ENCODE data around the gene CAMTA1. TPM values are rescaled to one million over a fixed set of nuclear protein-coding genes. Genes with fewer than 3 reads are reported as not detected.
"Not testable (repeated sequence)": the region's sequence is repeated elsewhere in the genome, so short reads cannot be mapped to it uniquely, and the experiment has no call there.

Gene CAMTA1
- total and polyA plus RNA-seq, 2 experiments from 2014 or later = 213 to 341 TPM

DNA sequence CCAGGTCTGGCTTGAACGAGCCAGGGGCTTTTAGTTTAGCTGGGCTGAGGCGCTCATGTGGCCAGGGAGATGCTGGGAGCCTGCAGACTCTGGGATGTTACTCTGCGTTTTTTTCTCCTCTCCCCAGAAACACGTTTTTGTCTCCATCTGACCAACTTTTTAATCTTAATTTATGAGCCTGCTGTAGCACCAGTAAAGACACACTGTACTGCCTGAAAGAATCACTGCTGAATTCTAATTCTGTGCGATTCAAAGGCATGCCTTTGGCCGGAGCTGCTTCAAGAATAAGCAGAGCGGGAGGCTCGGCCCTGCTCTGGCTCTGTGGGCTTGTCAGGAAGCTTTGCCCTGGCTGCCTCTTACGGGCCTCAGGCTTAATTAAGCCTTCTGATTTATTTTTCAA, 129.5 kb downstream of the CAMTA1 start:
- Histone ChIP-seq H3K27ac (no peak overlapping the region), H3K4me3 (no peak overlapping the region), H3K9me3 (ENCODE audit: low read depth) (no peaks in the 10 kb centered on the region), H3K36me3 (no peaks in the 10 kb centered on the region), H3K27me3 (no peaks in the 10 kb centered on the region), H3K4me1 (ENCODE audit: low read depth) (peaks cover 15% of the 10 kb centered on the region)
- TF ChIP-seq, protein P1, sequence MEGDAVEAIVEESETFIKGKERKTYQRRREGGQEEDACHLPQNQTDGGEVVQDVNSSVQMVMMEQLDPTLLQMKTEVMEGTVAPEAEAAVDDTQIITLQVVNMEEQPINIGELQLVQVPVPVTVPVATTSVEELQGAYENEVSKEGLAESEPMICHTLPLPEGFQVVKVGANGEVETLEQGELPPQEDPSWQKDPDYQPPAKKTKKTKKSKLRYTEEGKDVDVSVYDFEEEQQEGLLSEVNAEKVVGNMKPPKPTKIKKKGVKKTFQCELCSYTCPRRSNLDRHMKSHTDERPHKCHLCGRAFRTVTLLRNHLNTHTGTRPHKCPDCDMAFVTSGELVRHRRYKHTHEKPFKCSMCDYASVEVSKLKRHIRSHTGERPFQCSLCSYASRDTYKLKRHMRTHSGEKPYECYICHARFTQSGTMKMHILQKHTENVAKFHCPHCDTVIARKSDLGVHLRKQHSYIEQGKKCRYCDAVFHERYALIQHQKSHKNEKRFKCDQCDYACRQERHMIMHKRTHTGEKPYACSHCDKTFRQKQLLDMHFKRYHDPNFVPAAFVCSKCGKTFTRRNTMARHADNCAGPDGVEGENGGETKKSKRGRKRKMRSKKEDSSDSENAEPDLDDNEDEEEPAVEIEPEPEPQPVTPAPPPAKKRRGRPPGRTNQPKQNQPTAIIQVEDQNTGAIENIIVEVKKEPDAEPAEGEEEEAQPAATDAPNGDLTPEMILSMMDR (IDR thresholded peaks at IDR 0.05; ENCODE audit: low read depth, low read length) = no peak
- no peak for DNase-seq (ENCODE audit: low read depth in 1 of 2, low spot score in 1 of 2)

DNA sequence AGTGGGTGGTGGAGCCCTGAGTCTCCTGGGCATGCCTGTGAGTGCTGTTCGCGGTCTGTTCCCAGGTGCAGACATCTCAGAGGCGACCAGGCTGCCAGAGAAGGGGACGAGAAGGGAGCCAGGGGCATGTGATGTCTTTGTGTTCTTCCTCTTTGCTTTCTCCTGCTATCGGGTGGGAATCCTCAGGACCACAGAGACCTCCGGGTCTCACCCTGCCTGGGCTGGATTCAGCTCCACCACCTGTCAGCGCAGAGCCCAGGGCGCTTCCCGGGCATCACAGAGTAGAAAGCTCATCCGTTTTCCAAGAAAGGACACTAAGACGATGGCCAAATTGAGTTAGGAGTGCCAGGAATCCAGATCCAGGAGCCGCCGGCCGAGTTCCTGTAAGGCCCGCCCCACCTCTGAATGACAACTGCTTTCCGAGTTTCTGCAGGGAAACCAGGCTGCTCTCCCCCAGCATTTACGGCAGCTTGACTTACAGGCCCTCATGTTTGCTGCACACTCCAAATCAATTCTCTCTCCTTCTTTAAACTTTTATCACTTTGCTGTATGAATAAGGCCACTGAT, 130.8 kb downstream of the CAMTA1 start:
- Histone ChIP-seq H3K4me3 (no peak overlapping the region), H3K27me3 (no peaks in the 10 kb centered on the region), H3K27ac (no peak overlapping the region), H3K9me3 (ENCODE audit: low read depth) (no peaks in the 10 kb centered on the region), H3K4me1 (ENCODE audit: low read depth) (peaks cover 9% of the 10 kb centered on the region), H3K36me3 (no peaks in the 10 kb centered on the region)
- TF ChIP-seq, protein P1 (IDR thresholded peaks at IDR 0.05; ENCODE audit: low read depth, low read length) = no peak
- no peak for DNase-seq (ENCODE audit: low read depth in 1 of 2, low spot score in 1 of 2)

DNA sequence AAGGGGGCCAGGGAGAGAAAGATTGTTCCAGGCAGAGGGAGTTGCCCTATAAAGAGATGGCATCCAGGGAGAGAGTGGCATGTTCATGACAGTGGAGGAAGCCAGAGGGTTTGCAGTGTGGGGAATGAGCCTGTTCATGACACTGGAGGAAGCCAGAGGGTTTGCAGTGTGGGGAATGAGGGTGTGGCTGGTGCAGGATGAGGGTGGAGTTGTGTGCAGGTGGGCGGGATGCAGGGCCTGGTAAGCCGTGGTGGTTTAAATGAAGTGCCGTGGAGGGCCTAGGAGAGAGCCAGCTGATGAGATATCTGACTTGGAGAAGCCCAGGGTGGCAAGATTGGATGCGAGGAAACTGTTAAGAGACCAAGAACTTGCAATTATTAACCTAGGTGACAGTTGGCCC, 131.8 kb downstream of the CAMTA1 start:
- Histone ChIP-seq H3K27me3 (no peaks in the 10 kb centered on the region), H3K27ac (no peak overlapping the region), H3K4me1 (ENCODE audit: low read depth) (peaks cover 4% of the 10 kb centered on the region), H3K36me3 (no peaks in the 10 kb centered on the region), H3K9me3 (ENCODE audit: low read depth) (no peaks in the 10 kb centered on the region), H3K4me3 (no peak overlapping the region)
- DNase-seq (ENCODE audit: low read depth in 1 of 2, low spot score in 1 of 2) = no peak
- TF ChIP-seq, protein P1 (IDR thresholded peaks at IDR 0.05; ENCODE audit: low read depth, low read length) = no peak

DNA sequence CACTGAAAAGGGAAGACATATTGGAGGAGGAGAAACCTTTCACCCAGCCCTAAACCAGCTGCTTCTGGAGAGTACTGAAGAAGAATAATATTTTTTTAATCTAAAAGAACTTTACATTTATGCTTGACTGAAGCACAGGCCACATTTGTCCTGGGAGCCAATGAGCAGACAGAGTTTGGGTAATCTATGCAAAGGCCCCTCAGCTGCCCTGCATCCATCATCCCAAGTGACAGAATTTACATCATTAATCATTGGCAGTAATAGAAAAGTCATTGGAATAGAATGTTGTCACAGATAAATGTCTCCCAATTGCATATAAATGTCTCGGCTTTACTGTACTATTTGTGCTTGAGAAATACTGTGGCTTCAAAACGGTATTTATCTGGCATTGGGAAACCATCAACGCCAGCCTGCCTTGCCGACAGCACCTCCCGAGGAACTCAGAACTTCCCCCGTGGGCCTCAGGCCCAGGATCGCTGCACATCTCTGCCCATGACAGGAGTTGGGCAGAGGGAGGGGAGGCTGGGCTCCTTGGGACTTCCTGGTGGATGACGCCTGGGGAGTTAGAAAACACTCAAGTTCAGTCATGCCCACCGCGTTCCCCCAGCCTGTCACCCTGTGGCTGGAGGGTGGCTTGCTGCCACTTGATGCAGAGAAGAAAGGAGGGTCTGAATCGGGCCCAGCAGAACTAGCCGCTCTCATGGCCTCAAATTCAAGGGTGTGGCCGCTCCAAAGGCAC, 133.1 kb downstream of the CAMTA1 start:
- TF ChIP-seq, protein P1 (IDR thresholded peaks at IDR 0.05; ENCODE audit: low read depth, low read length) = no peak
- peak in 1 of 2 donors; percentile 56 for DNase-seq (ENCODE audit: low read depth in 1 of 2, low spot score in 1 of 2)
- no peaks in the 10 kb centered on the region for H3K9me3 ChIP-seq (ENCODE audit: low read depth)
- H3K4me3 ChIP-seq = no peak overlapping the region
- H3K36me3 ChIP-seq = no peaks in the 10 kb centered on the region
- H3K27me3 ChIP-seq = no peaks in the 10 kb centered on the region
- H3K4me1 ChIP-seq (ENCODE audit: low read depth) = no peaks in the 10 kb centered on the region
- H3K27ac ChIP-seq = no peak overlapping the region

DNA sequence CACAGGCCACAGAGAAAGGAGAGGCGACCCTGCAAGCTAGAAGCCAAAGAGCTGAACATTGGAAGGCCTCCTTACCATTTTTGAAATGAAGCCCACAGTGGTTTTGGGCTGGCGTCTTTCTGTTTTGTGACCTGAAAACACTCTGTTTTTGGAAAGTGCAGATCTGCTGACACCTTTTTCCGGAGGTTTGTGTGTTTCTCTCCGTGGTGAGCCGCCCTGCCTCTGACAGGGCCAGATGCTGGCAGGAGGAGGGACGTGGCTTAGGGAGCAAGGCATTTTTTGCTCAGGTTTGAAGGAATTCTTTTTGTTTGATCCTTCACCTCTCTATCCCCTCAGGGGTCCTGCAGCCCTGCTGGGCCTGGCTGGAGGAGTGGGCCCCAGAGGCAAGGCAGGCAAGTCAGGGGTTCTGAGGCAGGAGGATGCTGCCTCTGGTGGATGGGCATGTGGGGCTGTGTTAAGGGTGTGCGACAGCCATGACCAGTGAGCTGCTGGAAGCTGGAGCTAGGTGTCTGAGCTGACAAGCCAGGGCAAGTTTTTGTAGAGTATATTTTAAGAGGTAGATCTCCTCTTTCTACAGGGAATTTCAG, 133.8 kb downstream of the CAMTA1 start:
- Histone ChIP-seq H3K4me1 (ENCODE audit: low read depth) (no peaks in the 10 kb centered on the region), H3K36me3 (no peaks in the 10 kb centered on the region), H3K4me3 (no peak overlapping the region), H3K27ac (no peak overlapping the region), H3K9me3 (ENCODE audit: low read depth) (no peaks in the 10 kb centered on the region), H3K27me3 (no peaks in the 10 kb centered on the region)
- TF ChIP-seq, protein P1 (IDR thresholded peaks at IDR 0.05; ENCODE audit: low read depth, low read length) = no peak
- DNase-seq (ENCODE audit: low read depth in 1 of 2, low spot score in 1 of 2) = no peak

DNA sequence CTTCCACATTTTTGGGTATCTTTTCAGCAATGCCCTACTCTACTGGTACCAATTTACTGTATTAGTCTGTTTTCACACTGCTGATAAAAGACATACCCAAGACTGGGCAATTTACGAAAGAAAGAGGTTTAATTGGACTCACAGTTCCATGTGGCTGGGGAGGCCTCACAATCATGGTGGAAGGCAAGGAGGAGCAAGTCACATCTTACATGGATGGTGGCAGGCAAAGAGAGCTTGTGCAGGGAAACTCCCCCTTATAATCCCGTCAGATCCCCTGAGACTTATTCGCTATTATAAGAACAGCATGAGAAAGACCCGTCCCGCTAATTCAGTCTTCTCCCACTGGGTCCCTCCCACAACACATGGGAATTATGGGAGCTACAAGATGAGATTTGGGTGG, 136.3 kb downstream of the CAMTA1 start:
- H3K36me3 ChIP-seq; H3K4me3 ChIP-seq; H3K9me3 ChIP-seq (ENCODE audit: low read depth); H3K27me3 ChIP-seq; H3K27ac ChIP-seq; DNase-seq (ENCODE audit: low read depth in 1 of 2, low spot score in 1 of 2): not testable (repeated sequence)
- peaks cover 19% of the 10 kb centered on the region for H3K4me1 ChIP-seq (ENCODE audit: low read depth)

Measured in cardiac muscle cell (in vitro differentiated cells and primary cell).